NCI-H69 (cell line): ENCODE results near the gene EDN3.

ENCODE experiments used
- DNase-seq: peaks from one replicate; lab custom pipeline; 2025; lab: John Stamatoyannopoulos, UW

The EDN3 gene

DNA sequence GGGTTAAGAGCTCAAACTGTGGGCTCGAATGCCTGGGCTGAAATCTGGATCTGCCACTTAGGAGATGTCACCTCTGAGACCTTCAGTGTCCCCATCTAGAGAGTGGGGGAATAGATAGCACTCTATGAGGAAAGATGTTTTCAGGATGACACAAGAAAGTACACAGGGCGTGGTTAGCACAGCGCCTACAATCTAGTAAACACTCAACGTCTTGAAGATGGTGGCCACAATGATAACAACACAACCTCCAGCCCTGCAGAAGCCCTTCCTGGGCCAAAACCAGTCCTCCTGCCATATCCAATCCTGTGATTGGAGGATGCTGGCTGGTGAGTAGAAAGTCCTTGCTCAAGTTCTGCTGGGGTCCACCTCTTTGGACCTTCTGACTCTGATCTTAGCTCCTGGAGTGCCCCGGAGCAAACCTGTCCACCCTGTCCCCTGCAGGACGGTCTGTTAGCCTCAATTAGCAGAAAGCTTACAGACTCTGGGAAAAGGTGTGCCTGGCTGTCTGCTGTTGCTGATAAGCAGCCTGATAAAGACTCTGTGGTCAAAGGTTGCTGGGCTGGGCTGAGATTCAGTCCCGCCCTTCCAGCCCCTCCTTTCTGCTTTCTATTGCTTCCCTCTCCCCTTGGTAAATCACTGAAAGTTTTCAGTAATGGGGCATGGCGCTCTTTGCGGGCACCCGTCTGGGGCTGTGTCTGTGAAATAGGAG, 8.2 kb downstream of the EDN3 start:
- no peak for DNase-seq

DNA sequence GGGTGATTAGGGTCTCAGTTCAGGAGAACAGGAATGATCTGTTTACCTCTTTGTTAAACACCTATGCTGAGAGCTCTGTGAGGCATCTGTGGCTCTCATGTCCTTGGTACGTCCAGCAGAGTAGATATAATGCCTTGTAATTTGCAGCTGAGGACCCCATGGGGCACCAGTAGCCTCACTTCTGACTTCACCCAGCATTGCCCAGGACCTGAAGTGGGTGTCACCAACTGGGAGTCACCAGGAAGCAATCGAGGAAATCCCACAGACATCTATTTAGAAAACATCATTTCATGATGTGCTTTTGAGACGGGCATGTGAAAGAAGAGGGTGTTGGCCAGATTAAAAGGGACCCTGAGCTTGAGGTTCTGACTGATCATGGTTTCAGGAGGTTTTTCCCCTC, 8.8 kb downstream of the EDN3 start:
- DNase-seq = no peak

DNA sequence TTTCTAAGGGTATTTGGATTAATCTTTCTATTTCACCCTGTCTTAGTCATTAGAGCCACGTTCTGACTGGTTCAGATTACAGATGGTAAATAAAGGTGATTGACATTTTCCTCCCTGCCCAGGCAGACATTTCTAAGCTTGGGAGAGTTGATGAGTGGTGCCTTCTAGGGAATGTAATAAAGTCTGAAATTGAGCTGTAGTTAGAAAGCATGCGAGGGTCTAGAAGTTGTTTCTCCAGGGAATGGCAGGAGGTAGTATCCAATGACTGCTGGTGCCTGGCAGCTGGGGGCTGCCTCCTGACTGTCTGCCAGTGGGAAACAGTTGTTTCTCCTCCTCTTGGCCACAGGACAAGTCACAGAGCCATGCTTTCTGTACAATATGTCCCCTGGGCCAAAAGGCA, 14.6 kb downstream of the EDN3 start:
- peak; percentile 87 for DNase-seq

DNA sequence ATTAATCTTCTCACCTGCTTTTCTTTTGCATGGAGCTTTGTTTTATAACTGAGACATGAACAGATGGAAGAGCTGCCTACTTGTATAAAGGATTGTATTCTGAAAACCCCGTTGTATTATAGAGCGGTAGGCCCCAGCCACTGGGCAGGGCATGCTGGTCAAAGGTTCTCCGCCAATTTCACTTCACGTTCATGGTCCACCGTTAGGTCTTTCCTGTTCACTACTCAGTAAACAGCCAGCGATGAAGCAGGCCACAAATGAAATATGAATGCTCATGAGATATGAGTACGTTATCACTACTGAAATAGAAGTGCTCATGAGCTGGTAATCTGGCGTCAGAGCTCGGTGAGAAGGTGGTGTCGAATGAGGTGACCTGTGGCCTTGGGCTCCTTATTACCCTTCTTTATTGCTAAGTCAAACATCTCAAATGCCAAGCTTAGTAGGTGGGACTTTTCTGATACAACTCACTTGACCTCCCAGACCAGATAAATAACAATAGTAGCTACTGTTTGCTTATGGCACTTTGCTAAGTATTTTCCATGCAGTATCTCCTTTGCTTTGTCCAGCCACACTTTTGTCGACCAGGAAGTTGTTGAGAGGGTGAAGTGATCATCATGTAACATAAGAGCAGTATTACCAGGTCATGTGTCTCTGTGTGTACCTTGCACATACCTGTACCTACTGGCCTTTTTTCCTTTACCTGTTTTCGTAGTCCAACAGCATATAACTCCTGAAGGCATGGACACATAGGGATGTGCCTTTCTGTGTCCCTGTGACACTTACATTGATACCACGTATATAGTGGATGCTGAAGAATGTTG, 16.7 kb downstream of the EDN3 start:
- no peak for DNase-seq

GRCh38 chr20:59318201-59318790, 17.9 kb downstream of the EDN3 start:
- no peak for DNase-seq

DNA sequence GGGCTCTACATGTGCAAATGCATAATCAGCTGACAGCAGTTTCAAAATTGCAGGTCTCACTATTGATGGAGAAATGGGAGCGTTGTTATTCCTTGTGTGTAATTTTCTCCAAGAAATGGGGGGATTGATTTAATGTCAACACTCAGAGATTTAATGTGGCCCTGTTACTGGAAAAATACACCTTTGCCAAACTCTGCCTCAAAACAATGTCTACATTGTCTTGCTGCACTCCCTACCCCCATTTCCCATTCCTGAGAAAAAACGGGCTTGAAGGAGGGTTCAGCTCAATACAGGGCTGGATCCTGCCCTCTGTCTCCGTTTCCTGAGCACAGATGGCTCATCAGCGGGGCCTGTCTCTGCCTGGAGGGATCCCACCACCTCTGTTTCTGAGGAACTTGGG, 18.4 kb downstream of the EDN3 start:
- DNase-seq = peak; percentile 19

DNA sequence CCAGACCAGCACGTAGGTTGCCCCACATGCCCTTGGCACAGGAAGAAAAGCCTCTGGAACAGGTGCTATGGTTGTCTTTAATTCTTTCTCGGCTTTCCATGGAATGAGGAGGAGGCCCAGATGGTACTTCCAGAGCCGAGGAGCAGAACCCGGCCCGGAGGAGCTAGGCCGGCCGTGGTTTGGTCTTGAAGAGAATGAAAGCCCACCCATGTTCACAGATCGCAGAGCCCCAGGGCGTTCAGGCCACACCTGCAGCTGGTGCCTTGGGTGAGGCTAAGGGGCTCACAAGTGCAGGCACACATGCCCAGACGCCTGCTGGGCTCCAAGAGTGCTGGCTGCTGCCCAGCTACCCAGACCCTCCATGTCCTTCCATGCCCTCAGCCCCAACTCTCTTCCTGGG, 20.0 kb downstream of the EDN3 start:
- DNase-seq = no peak

GRCh38 chr20:59320854-59321647, 20.6 kb downstream of the EDN3 start:
- no peak for DNase-seq

GRCh38 chr20:59322081-59322480, 21.7 kb downstream of the EDN3 start:
- no peak for DNase-seq

GRCh38 chr20:59322585-59323454, 22.4 kb downstream of the EDN3 start:
- DNase-seq = no peak

GRCh38 chr20:59323731-59324130, 23.3 kb downstream of the EDN3 start:
- no peak for DNase-seq

- DNase-seq = no peak
These were observed 24.2 kb downstream of the EDN3 start for GRCh38 chr20:59324521-59325141.

DNA sequence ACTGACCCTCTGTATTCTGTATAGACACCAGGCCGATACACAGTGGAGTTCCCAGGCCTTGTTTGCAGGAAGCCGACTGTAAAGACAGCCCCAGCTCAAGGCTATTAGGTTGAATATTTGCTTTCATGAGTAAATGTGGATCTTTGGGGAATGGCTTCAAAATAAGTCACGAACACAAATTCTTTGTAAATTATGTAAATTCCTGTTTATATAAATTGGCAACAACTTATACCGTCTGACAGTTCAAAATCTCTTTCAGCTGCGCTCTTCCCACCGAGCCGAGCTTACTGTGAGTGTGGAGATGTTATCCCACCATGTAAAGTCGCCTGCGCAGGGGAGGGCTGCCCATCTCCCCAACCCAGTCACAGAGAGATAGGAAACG, 24.7 kb downstream of the EDN3 start:
- DNase-seq = no peak

GRCh38 chr20:59326188-59326587, 25.8 kb downstream of the EDN3 start:
- DNase-seq = no peak

DNA sequence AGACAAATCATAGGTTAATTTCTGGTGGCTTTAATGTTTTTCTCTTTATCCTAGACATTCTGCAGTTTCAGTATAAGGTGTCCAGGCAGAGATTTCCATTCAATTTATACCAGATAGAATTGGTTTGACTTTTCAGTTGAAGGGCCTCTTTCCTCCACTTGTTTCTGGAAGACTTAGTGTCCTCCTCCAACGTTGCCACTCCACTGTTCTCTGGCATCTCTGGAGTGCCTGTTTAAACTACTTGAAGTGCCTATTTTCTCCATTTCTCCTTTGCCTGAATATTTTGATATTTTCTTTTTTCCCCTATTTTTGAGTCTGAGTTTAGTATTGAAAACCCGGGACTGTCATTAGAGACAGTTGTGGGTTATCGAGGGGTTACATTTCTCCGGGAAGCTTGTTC, 27.7 kb downstream of the EDN3 start:
- no peak for DNase-seq

DNA sequence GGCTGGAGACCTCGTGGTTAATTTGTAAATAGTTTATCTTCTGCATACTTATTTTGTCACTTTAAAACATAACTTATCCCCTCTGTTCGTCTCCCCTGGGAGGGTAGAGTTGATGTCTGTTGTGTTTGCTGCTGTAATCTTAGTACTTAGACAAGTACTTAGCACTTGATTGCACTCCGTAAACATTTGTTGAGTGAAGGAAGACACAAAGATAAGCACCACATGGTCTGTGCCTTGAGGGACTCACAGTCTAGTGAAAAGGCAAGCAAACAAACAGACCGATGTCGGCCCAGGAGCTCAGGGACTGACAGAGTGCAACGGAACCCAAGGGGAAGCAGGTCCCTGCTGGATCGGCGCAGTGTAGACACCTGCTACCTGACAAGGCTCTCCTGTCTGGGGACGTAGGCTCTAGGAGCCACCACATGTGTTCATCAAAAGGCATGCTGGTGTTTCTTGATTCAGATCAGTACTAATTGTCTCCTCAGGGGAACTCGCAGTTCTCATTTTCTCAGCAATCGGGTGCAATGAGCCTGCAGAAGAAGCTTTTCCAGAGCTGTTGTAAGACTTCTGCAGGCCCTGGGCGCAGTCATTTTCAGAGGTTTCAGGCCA, 31.4 kb downstream of the EDN3 start:
- peak; percentile 77 for DNase-seq

- DNase-seq = no peak
These were observed 32.9 kb downstream of the EDN3 start for GRCh38 chr20:59333260-59333845.

- DNase-seq = peak; percentile 59
These were observed 33.5 kb downstream of the EDN3 start for GRCh38 chr20:59333951-59334350.

DNA sequence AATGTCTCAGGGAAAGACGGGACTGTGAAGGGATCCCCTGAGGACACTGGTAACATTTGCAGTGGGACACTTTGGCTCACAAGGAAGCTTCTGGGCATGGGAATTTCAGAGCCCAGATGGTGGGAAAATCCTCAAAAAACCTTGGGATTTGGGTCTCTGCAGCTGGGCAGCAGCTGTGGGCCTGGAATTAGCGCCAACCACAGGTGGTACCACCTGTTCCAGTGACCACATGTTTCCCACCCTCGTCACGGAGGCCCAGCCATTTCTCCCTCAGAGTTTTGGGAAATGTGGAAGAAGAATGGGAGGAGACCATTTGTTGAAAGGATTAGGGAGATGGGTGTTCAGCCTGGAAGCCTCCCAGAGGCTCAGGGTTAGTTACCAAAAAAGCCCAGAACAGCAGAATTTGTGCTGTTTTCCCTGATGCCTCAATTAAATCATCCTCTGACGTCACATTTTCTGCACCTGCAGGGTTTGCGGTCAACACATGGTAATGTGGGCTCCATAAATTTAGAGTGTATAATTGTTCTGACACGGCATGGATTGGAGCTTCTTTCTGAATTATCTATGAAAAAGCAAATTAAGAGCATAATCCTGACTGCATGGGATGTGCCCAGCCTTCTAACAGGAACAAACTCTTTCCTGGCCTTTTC, 34.4 kb downstream of the EDN3 start:
- no peak for DNase-seq

GRCh38 chr20:59335377-59335776, 35.0 kb downstream of the EDN3 start:
- no peak for DNase-seq
